Activated CD4-positive, CD25-positive, alpha-beta regulatory T cell treated with anti-CD3 and anti-CD28 coated beads, Interleukin-2, amount 50 U/mL, for 16 hours (primary cell): ENCODE measurements around the gene SCYL1.
A peak's percentile ranks its signal among the peaks of the same experiment; 100 is the strongest.

Experiments
- DNase-seq: peaks from one replicate; pipeline ENCODE4 v3.0.0-alpha.2; 2020; ENCODE audit warnings: low read depth, low spot score

The SCYL1 gene

DNA sequence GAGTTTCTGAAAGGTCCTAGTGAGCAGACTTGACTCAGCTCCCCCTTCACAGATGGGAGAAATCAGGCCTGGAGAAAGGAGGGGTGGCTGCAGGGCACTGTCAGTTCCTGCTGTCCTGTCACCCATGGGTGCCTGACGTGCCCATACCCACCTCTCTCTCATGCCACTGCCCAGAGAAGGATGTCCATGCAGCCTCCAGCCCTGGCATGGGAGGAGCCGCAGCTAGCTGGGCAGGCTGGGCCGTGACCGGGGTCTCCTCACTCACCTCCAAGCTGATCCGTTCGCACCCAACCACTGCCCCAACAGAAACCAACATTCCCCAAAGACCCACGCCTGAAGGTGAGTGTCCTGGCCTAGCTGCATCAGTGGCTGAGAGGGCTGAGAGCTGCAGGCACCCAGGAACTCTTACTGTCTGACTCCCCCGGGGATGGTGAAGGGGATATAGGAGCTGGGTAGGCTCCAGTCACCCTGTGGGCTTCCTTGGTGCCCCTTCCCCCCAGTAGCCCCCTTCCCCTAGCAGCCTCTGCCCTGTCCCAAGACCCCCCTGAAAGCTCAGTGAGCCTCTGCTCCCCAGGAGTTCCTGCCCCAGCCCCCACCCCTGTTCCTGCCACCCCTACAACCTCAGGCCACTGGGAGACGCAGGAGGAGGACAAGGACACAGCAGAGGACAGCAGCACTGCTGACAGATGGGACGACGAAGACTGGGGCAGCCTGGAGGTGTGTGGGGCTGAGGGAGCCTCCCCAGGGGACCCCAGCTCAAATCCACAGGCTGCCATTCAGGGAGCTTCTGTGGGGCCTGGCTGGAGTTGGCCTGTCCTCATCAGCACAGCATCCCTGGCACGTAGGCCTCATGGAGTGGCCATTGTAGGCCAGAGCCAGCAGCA is 11.8 kb downstream of the SCYL1 start:
- DNase-seq: no peak

DNA sequence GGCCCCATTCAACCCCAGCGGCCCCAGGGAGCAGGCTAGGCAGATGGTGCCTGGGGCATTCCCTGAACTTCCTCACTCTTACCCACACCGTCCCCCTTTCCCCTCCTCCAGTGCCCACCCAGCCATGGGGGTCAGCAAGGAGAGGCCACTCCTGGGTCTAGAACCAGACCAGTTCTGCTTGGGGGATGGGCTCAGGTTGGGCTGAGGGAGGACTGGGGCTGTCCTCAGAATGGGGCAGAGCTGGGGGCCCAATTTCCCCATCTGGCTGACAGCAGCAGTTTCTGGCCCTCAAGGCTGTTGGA is 12.4 kb downstream of the SCYL1 start:
- DNase-seq: no peak

GRCh38 chr11:65537620-65538231 is 12.8 kb downstream of the SCYL1 start:
- no peak for DNase-seq

GRCh38 chr11:65538232-65538914 is 13.5 kb downstream of the SCYL1 start:
- DNase-seq: no peak

GRCh38 chr11:65538915-65539743 is 14.2 kb downstream of the SCYL1 start:
- no peak for DNase-seq

DNA sequence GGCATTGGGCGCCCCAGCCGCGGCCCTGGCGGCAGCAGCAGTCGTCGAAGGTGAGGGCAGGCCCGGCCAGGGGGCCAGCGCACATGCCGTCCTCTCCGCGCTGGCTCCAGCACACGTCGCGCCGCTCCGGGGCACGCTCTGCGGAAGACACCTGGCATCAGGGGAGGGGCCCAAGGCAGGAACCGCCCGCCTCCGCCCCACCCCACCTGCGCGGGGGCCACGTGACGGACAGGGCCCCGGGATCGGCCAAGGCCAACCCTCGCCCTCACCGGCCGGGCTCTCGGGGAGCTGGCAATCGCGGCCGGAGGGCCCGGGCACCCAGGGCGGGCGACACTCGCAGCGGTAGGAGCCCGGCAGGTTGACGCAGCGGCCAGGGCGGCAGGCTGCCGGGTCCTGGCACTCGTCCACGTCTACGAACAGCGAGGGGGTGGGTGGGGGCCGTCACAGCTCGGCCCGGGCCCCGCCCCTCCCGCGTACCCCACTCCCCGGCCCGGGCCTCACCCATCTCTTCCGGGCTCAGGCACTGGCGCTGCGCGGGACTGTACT is 14.9 kb downstream of the SCYL1 start:
- no peak for DNase-seq

DNA sequence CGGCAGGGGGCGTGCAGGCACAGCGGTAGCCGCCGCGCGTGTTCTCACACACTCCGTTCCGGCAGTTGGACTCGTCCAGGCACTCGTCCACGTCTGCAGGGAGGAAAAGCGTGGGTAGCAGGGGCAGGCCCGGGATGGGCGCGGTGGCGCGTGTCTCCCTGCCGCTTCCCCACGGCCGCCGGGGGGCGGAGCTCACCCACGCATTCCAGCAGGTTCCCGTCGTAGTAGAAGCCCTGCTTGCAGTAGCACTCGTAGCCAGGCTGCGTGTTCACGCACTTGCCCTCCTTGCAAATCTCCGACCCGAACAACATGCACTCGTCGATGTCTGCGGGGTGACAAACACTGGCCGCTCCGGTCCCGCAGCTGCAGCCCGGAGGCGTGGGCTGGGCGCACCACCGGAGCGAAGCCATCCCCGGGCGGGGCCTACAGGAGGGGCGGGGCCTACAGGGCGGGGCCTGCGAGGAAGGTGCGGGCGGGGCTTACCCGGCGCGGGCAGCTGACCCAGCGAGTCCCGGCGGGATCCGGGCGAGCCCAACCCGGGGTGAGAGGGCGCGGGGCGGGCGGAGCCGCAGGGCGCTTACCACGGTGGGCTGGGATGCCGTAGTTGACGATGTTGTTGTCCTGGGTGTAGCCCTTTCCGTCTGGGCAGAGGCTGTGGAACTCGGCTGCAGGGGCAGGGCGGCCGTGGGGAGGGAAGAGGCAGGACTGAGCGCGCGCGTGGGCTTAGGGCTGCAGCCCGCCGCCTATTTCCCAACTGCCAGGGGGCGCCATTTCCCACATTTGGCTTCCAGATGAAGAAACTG is 15.6 kb downstream of the SCYL1 start:
- DNase-seq: peak; percentile 72

DNA sequence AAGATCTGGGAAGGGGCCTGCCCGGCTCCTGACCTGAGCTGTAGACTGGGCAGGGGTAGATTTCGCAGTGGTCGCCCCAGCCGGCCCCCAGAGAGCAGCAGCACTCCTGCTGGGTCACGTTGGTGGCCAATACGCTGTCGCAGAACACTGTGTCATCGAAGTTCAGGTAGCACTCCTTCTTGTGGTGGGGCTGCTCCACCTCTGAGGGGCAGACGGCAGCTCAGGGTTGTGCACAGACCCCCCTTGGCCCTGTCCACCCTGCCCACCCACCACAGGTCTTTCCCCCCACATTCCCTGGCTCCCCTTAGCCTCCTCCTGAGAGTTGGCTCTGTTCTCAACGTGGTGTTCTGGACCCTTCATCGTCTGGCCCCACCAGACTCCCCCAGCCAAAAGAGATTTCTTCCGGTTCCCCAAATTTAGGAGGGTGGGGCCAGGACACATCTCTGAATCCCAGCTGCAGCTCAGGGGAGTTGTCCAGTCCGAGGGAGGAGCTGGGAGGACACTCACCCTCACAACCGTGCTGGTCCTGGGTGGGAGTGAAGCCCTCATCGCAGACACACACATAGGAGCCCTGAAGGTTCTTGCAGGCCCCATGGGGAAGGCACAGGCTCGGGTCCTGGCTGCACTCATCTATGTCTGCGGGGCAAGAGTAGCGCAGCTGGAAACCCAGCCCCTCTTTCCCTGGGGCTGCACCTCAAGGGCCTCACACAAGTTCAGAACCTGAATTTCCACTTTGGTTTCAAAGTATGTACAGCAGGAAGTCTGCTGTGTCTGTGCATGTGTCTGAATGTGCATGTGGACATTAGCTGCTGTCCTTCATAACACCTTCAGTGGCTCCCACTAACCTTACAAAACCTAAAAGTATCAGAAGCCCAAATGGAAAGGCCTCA is 16.5 kb downstream of the SCYL1 start:
- no peak for DNase-seq

DNA sequence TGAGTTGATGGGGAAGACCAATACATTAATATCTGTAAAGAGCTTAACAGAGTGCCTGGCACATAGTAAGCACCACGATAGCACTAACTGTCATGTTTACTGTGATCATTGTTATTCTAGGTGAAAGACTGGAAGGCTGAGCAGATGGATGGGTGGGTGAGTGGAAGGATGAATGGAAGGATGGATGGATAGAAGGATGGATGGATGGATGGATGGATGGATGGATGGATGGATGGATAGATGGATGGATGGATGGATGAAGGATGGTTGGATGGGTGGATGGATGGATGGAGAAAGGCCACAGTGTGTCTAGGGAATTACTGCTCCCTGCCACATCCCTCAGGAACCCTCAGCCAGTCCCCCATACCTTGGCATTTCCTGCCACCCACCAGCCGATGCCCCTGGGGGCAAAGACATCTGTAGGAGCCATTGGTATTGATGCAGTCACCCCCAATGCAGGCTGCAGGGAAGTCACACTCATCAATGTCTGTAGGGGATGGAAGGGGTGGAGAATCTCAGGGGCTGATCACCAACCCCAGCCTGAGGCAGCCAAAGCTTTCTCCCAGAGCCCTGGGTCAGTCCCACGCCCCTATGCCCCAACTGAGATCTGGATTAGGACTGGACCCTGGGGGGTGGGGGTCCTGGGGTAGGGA is 18.0 kb downstream of the SCYL1 start:
- no peak for DNase-seq

DNA sequence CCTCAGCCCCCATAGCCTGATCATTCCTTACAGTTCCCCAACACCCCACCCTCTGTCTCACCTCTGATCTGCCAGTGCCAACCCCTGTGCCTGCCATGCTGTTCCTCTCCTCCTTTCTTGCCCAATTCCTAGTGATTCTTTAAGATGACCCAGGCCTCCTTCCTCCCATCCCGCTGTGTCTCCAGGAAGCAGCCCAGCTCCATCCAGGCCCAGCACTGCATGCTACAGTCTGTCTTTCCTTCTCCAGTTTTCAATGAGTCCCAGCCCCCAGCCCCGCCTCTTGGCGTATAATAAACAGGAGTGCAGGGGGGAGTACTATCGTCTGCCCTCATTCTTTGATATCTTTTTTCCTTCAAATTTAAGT is 21.0 kb downstream of the SCYL1 start:
- no peak for DNase-seq

DNA sequence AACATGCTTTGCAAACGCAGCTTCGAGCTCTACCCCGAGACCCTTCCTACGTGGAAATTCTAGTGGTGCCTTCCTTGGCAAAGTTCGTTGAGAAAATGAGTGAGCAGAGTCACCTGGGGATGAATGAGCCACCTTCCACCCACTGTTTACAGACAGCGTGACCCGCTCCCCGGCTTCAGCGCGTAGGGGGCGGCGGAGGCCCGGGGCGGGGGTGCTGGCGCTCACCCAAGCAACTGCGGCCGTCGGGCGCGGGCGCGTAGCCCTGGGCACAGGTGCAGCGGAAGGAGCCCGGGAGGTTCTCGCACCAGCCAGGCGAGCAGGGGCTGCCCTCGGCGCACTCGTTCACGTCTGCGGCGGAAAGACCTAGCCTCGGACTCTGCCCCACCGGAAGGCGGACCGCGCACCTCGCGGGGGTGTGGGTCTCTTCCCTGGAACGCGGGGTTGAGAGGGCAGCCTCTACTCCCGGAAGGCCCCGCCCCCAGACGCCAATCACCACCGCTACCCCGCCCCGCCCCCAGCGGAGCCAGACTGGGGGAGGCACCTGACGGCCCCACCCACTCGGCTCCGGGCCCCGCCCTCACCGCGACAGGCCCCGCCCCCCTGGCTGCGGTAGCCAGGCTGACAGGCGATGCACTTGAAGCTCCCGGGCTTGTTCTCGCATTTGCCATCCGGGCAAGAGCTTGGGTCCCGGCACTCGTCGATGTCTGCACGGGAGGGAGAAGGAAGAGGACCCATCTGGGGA is 21.5 kb downstream of the SCYL1 start:
- DNase-seq: peak; percentile 93

DNA sequence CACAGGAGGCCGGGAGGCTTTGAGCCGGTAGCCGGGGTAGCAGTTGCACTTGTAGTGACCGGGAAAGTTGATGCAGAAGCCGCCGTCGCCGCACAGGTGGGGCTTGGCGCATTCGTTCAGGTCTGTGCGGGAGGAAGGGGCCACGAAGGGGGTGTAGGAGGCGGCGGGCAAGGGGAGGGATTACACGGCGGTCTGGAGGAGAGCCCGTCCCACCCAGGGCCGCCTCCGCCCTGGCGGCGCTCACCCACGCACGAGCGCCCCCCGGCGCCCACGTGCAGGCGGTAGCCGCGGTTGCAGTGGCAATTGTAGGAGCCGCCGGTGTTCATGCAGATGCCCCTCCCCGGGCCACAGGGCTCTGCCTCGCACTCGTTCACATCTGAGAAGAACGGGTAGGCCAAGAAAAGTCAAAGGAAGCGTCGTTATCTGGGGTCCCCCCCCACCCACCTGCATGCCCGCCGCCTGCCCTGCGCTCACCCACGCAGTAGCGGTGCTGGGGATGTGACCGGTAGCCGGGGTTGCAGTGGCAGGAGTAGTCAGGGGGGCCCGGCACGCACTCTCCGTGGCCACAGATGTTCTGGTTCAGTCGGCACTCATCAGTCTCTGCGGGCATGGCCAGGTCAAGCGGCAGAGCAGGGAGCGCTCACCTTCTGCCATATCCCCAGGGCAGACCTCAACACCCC is 22.7 kb downstream of the SCYL1 start:
- DNase-seq: no peak

DNA sequence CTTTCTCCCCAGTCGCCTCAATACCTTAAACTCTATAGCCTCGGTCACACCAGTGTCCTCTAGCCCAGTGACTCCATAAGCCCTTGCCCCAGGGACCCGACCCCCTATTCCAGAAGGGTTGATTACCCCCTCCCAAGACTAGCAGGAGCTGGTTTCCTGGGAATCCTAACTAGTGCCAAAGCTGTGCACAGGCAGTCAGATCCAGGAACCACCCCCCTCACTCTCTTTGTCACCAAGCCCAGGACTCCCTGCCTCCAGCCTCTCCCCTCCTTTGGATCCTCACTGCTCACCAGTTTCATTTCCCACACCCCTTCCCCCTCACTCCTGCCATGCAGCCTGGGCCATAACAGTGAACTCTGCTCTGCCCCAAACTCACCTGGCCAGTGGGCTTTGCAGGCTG is 23.5 kb downstream of the SCYL1 start:
- no peak for DNase-seq

GRCh38 chr11:65549096-65549495 is 24.2 kb downstream of the SCYL1 start:
- no peak for DNase-seq

DNA sequence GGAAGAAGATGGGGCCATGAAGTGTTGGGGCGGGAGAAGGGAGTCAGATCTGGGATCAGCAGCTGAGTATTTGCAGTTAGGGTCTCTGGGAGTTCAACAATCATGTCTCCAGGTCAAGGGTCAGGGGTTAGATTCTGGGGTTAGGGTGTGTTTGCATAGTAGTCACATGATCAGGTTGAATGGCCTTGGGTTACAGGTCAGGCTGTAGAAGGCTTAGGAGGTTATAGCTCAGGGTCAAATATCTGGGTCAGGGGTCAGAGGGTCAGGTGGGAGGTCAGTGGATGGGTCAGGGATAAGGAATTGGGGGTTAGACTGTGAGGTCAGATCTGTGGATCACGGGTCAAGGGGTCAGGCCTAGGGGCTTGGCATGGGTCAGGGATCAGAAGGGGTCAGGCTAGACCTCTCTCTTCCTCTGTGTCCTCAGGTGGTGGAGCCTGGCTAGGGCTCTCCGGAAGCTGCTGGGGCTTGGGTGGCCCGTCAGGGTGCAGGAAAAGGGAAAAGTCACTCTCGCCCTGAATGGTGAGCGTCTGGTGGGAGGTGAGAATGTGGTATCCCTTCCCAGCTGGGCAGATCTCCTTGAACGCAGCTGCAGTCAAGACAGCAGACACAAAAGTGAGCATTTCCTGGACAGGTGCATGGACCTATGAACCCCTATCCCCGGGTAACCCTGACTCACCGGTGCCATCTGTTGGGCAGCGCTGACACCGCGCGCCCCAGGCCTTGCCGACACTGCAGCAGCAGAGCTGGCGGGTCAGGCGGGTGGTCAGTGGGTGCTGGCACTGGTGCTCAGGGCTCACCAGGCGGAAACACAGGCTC is 26.9 kb downstream of the SCYL1 start:
- DNase-seq: no peak

DNA sequence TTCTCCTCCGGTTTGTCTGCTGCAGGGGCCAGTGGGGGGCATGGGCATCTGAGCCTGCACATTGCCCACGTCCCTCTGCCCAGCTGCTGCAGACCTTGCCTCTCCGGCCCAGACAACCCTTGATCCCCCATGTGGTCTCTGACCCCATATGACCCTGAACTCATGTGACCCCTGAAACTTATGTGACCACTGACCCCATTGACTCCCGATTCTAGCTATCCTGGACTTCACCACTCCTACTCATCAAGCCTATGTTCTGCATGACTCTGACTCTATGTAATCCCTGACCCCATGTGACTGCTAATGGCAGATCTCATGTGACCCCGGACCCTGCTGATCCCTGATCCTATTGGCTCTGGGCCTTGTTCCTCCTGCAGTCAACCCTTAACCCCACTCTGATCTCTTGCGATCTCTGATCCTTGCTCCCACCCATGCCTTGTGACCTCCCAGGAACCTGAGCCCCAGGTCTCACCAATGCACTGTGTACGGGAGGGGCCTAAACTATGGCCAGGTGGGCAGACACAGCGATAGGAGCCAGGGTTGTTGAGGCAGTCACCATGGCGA is 27.6 kb downstream of the SCYL1 start:
- no peak for DNase-seq
